HG03354 (cell line): ENCODE data around the gene PAWR.
"Not testable (repeated sequence)": the region's sequence is repeated elsewhere in the genome, so short reads cannot be mapped to it uniquely, and the experiment has no call there.

Experiments used
- ATAC-seq: cut with Tn5 transposase; IDR thresholded peaks from one replicate; pipeline ENCODE4 v1.9.1; 2021; ENCODE audit warnings: mild to moderate bottlenecking; ENCODE audit not compliant: unreplicated experiment, poor library complexity, severe bottlenecking

The PAWR gene

DNA sequence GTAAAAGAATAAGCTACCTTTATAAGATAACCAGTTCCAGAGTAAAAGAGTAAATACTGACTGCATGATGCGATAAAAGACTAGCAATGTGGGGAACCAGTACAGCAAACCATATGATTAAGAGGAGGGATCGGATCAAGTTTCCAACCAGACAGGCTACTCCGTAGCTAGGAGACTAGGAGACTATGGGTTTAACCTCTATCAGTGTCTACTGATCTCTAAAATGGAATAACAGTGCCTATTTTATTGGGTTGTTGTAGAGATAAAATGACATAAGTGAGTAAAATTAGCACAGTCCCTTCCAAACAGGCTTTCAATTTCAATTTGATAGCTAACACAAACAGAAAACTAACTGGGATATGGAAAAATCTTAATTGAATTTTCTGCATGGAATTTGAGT is 76.0 kb downstream of the PAWR start:
- ATAC-seq: no peak

DNA sequence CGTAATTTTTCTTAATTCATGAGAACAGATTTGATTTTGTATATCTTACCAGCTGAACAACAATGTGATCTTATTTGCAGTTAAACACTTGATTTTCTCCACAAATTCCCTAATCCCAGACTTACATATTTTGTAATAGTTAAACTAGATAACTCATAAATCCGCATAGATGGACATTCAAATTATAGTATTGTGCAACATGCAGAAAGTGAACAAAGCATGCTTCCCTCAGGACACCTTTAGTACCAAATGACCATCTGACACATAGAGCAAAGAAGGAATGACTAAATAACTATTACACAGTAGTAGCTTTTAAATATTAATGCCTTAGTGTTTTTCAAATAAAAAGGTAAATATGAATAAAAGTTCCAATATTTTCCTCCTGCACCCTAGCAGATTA is 88.9 kb downstream of the PAWR start:
- ATAC-seq: no peak

- no peak for ATAC-seq
Measured at GRCh38 chr12:79597910-79598309, 92.9 kb downstream of the PAWR start.

DNA sequence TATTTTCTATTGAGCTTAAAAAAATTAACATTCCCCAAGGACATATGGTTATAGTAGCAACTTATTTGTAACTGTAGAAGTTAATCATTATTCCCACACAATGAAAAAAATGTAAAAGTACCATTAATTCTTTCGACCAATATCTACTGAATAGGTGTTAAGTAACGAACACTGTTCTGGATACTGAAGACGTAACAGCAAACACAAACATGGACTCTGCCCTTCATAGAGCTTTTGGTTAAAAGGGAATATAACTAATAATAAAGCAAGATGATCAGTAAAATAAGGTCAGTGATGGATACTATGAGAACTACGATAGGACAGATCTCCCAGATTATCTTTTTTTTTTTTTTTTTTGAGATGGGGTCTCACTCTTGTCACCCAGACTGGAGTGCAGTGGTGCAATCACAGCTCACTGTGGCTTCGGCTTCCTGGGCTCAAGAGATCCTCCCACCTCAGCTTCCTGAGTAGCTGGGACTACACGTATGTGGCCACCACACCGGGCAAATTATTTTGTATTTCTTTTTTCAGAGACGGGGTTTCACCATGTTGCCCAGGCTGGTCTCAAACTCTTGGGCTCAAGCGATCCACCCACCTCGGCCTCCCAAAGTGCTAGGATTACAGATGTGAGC is 93.9 kb downstream of the PAWR start:
- ATAC-seq: no peak

- ATAC-seq: no peak
Measured at GRCh38 chr12:79595273-79595672, 95.5 kb downstream of the PAWR start.

DNA sequence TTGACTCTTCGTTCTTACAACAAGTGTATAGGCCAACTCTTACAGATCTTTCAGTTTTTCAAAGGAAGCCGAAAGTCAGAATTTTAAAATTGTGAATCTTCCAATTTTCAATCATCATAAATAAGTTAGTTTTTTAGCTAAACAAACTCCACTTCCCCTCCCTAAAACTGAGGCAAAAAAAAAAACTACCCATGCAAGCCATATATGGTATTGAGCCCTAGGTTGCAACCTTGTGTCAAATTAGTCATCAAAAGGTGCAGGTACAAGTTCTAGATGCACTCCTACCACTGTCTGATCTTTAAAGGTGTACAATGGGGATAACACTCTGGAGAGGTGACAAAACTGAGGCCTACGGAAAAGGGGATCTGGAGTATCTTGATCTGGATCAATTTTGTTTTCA is 97.9 kb downstream of the PAWR start:
- no peak for ATAC-seq

DNA sequence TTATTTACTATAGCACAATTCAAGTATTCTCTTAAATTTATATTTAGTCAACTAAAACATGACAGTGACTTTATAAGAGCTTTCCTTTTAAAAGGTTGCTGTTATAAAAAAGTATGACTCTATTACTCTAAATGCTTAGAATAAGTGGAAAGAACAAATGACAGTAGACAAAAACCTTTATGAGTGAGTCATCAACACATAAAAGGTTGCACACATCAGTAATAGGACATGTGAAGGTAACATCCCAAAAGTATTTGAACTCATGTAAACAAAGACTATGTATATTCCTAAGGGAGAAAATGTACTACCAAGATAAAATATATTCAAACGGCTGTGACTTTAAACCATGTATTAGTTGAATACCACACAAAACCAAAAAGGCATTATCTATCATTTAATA is 98.8 kb downstream of the PAWR start:
- no peak for ATAC-seq

- no peak for ATAC-seq
Measured at GRCh38 chr12:79590751-79591150, 100.0 kb downstream of the PAWR start.

DNA sequence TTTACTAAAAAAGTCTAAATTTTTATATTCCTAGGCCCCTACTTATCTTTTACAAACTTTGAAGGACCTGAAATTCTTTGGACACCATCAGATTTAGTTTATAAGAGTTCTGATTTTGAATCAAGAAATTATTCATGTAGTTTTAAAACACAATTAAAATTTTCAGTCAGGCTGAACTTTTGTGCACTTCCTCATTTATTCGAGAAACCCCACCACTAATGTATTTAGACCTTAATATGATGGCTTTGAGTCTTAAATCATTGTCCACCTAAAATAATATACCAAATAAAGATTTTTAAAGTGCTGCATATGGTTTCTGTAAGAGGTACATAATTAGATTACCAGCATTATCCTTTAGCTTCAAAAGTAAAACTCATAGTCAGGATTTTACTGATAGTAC is 103.4 kb downstream of the PAWR start:
- no peak for ATAC-seq

- no peak for ATAC-seq
Measured at GRCh38 chr12:79585147-79585546, 105.6 kb downstream of the PAWR start.

DNA sequence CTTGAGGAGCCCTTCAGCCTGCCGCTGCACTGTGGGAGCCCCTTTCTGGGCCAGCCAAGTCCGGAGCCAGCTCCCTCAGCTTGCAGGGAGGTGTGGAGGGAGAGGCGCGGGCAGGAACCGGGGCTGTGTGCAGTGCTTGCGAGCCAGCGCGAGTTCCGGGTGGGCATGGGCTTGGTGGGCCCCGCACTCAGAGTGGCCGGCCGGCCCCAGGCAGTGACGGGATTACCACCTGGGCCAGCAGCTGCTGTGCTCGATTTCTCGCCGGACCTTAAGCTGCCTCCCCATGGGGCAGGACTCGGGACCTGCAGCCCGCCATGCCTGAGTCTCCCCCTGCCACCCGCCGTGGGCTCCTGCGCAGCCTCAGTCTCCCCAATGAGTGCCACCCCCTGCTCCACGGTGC is 116.9 kb downstream of the PAWR start:
- no peak for ATAC-seq

DNA sequence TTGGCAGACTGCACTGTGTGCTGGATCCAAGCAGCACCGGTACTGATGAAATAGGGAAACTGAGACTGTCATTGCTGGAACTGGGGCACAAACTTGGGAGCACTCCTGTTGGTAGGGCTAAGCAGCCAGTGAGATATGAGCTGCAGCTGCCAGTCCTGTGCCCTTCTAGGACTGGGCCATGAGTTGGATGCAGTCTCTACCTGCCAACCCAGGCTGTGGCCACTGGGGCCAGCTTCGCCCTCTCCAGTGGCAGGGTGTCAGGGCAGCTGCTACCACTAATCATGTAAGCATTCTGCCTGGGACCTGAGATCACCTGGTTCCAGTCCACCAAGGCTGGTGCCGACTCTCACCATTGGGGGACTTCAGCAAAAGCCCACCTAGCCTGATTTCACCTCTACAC is 121.1 kb downstream of the PAWR start:
- no peak for ATAC-seq

- ATAC-seq: no peak
Measured at GRCh38 chr12:79567175-79567563, 123.6 kb downstream of the PAWR start.

DNA sequence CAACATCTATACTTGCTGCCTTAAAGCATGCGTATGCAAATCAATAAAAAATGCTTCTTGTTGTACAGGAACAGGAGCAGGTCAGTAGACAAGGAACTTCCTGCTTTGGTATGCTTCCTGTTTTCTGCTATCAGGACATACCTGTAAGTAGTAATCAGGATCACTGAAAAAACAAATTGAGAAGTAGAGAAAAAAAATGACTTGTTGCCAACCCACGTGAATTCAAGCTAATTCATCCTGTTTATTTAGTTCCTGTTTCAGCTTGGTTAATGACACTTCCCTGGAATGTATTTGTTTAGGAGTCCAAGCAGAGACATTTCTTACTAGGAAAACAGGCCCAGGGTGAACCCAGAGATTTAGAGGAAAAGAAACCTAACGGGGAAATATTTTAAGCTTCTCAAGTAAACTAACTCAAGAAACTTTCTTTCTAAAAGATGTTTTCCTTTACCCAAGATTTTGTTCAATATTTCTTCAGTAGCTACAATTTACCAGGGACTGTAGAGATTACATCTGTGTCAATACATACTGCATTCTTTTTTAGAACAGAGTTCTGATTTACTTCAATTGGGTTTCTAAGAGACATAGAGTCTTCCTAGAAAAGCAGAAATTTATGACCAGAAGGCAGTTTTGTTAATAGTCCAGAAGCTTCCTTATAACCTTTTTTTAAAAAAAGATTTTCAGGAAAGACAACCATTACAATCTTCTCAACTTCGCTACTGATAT is 124.2 kb downstream of the PAWR start:
- ATAC-seq: no peak

GRCh38 chr12:79564727-79565350 is 125.9 kb downstream of the PAWR start:
- not testable (repeated sequence) for ATAC-seq

GRCh38 chr12:79563021-79563740 is 127.6 kb downstream of the PAWR start:
- no peak for ATAC-seq

- no peak for ATAC-seq
Measured at GRCh38 chr12:79561401-79562132, 129.2 kb downstream of the PAWR start.

GRCh38 chr12:79560225-79560889 is 130.4 kb downstream of the PAWR start:
- ATAC-seq: no peak

- ATAC-seq: no peak
Measured at GRCh38 chr12:79559591-79559990, 131.2 kb downstream of the PAWR start.
